HG03175 (cell line): ENCODE results near the gene NTRK1.

ENCODE experiments used
- ATAC-seq: cut with Tn5 transposase; IDR thresholded peaks from one replicate; pipeline ENCODE4 v1.9.1; 2021; ENCODE audit warnings: mild to moderate bottlenecking, moderate library complexity; ENCODE audit not compliant: unreplicated experiment

The NTRK1 gene

GRCh38 chr1:156929596-156930238, 69.1 kb downstream of the NTRK1 start:
- no peak for ATAC-seq

- ATAC-seq = no peak
Observed at GRCh38 chr1:156930483-156930882, 69.8 kb downstream of the NTRK1 start.
